ENCODE measurements around the gene CARS1.

The CARS1 gene

DNA sequence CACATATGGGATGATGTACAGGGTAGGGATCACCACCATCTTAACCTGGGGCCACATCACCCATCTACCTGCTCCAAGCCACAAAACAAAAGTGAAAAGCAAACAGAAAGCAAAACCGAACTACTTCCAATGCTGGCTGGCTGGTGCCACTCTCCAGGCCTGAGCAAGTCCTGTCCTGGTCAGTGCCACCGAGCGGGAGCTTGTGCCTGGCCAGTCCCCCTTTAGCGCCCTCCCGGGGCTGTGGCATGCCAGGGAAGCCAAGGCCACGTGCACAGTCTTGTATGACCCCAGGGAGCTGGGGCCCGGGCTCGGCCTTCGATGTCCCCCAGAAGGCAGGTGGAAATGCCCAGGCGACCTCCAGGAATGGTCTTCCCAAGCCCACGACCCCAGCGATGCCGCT lies 47.2 kb downstream of the CARS1 start:
- H3K4me1 ChIP-seq (ENCODE audit: insufficient read depth, low read length, poor library complexity, severe bottlenecking): peaks cover 3% of the 10 kb centered on the region
- no peak overlapping the region for H3K4me3 ChIP-seq (ENCODE audit: low read length, poor library complexity, severe bottlenecking)
- TF ChIP-seq, protein P1, sequence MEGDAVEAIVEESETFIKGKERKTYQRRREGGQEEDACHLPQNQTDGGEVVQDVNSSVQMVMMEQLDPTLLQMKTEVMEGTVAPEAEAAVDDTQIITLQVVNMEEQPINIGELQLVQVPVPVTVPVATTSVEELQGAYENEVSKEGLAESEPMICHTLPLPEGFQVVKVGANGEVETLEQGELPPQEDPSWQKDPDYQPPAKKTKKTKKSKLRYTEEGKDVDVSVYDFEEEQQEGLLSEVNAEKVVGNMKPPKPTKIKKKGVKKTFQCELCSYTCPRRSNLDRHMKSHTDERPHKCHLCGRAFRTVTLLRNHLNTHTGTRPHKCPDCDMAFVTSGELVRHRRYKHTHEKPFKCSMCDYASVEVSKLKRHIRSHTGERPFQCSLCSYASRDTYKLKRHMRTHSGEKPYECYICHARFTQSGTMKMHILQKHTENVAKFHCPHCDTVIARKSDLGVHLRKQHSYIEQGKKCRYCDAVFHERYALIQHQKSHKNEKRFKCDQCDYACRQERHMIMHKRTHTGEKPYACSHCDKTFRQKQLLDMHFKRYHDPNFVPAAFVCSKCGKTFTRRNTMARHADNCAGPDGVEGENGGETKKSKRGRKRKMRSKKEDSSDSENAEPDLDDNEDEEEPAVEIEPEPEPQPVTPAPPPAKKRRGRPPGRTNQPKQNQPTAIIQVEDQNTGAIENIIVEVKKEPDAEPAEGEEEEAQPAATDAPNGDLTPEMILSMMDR (conservative IDR thresholded peaks at IDR 0.05; ENCODE audit: low read length): no peak
- no peak for TF ChIP-seq EZH2phosphoT487 (IDR thresholded peaks at IDR 0.05; ENCODE audit: borderline replicate concordance)
- H3K9me2 ChIP-seq (replicated peaks; ENCODE audit: low read depth, low read length): no peaks in the 10 kb centered on the region
- no peaks in the 10 kb centered on the region for H3K79me2 ChIP-seq (ENCODE audit: insufficient read depth, low read length)
- H3K9me3 ChIP-seq (ENCODE audit: insufficient read depth, low read depth, low read length): no peaks in the 10 kb centered on the region
- H3K27me3 ChIP-seq (ENCODE audit: insufficient read depth, low read length, poor library complexity, severe bottlenecking): no peaks in the 10 kb centered on the region
- H3K9ac ChIP-seq (ENCODE audit: low read depth, low read length, poor library complexity, severe bottlenecking): no peak overlapping the region
- no peak overlapping the region for H3K4me2 ChIP-seq (ENCODE audit: low read depth, low read length, poor library complexity, severe bottlenecking)
- H2AFZ ChIP-seq (ENCODE audit: low read length): no peak overlapping the region
- peaks cover 11% of the 10 kb centered on the region; the same call in 1 of the 2 replicates for H3K36me3 ChIP-seq (ENCODE audit: insufficient read depth, low read length)
- no peaks in the 10 kb centered on the region for H3F3A ChIP-seq (ENCODE audit: low read depth)
- no peaks in the 10 kb centered on the region for H4K20me1 ChIP-seq (ENCODE audit: insufficient read depth, low read length, poor library complexity, severe bottlenecking)

DNA sequence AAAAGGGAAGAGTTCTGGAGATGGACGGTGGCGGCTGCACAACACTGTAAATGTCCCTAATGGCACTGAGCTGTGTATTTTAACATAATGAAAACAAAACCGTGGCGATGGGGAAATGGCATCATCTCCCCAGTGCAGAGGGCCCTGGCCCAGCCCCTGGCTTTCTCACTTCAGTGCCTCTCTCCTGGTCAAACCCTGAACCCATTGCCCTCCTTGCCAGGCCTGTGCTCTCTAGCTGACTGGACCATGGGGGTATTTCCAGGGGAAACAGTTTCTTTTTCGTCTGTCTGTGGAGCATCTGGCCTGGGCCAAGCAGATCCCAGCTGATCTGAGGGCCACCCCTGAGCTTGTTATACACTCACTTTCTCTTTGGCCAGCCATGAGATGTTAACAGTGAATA lies 47.7 kb downstream of the CARS1 start:
- H2AFZ ChIP-seq (ENCODE audit: low read length): no peak overlapping the region
- H3K4me3 ChIP-seq (ENCODE audit: low read length, poor library complexity, severe bottlenecking): no peak overlapping the region
- H3K9me3 ChIP-seq (ENCODE audit: insufficient read depth, low read depth, low read length): no peaks in the 10 kb centered on the region
- peaks cover 11% of the 10 kb centered on the region; the same call in 1 of the 2 replicates for H3K36me3 ChIP-seq (ENCODE audit: insufficient read depth, low read length)
- no peak overlapping the region for H3K4me2 ChIP-seq (ENCODE audit: low read depth, low read length, poor library complexity, severe bottlenecking)
- H3K27me3 ChIP-seq (ENCODE audit: insufficient read depth, low read length, poor library complexity, severe bottlenecking): no peaks in the 10 kb centered on the region
- TF ChIP-seq, protein P1 (conservative IDR thresholded peaks at IDR 0.05; ENCODE audit: low read length): no peak
- no peak for TF ChIP-seq EZH2phosphoT487 (IDR thresholded peaks at IDR 0.05; ENCODE audit: borderline replicate concordance)
- H3F3A ChIP-seq (ENCODE audit: low read depth): no peaks in the 10 kb centered on the region
- no peaks in the 10 kb centered on the region for H3K9me2 ChIP-seq (replicated peaks; ENCODE audit: low read depth, low read length)
- no peaks in the 10 kb centered on the region for H3K4me1 ChIP-seq (ENCODE audit: insufficient read depth, low read length, poor library complexity, severe bottlenecking)
- H4K20me1 ChIP-seq (ENCODE audit: insufficient read depth, low read length, poor library complexity, severe bottlenecking): no peaks in the 10 kb centered on the region
- H3K79me2 ChIP-seq (ENCODE audit: insufficient read depth, low read length): no peaks in the 10 kb centered on the region
- H3K9ac ChIP-seq (ENCODE audit: low read depth, low read length, poor library complexity, severe bottlenecking): no peak overlapping the region

DNA sequence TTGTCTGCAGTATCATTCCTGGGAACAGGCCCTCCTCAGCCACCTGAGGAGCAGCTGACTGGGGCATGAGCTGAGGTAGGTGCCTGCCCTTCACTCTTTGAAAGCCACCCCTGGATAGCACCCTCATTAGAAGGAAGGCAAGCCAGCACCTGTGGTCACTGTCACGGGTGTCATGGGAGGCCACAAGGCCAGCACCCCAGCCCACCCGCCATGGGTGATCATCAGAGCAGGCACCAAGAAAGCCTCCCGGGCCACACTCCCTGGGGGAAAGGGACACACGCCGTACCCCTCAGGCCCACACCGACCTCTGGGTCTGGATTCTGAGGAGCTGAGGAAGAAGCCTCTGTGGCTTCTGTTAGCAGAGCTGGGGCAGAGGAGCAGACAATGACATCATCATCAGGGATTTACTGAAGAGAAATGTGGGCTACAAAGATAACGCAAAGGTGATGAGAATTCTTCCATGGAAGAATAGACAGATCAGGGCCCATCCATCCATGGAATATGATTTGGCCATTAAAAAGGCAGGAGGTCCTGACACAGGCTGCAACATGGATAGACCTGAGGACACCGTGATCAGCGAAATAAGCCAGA lies 48.4 kb downstream of the CARS1 start:
- Histone ChIP-seq H3K9me3 (ENCODE audit: insufficient read depth, low read depth, low read length) (no peaks in the 10 kb centered on the region), H3K79me2 (ENCODE audit: insufficient read depth, low read length) (no peaks in the 10 kb centered on the region), H3K9ac (ENCODE audit: low read depth, low read length, poor library complexity, severe bottlenecking) (no peak overlapping the region), H3K36me3 (ENCODE audit: insufficient read depth, low read length) (peaks cover 17% of the 10 kb centered on the region; the same call in 1 of the 2 replicates), H2AFZ (ENCODE audit: low read length) (no peak overlapping the region), H3K4me1 (ENCODE audit: insufficient read depth, low read length, poor library complexity, severe bottlenecking) (no peaks in the 10 kb centered on the region), H3K9me2 (replicated peaks; ENCODE audit: low read depth, low read length) (no peaks in the 10 kb centered on the region), H3F3A (ENCODE audit: low read depth) (no peaks in the 10 kb centered on the region), H4K20me1 (ENCODE audit: insufficient read depth, low read length, poor library complexity, severe bottlenecking) (no peaks in the 10 kb centered on the region), H3K4me3 (ENCODE audit: low read length, poor library complexity, severe bottlenecking) (no peak overlapping the region), H3K27me3 (ENCODE audit: insufficient read depth, low read length, poor library complexity, severe bottlenecking) (no peaks in the 10 kb centered on the region), H3K4me2 (ENCODE audit: low read depth, low read length, poor library complexity, severe bottlenecking) (no peak overlapping the region)
- TF ChIP-seq, protein P1 (conservative IDR thresholded peaks at IDR 0.05; ENCODE audit: low read length): no peak
- TF ChIP-seq EZH2phosphoT487 (IDR thresholded peaks at IDR 0.05; ENCODE audit: borderline replicate concordance): no peak
